ENCODE measurements around the gene PKNOX1. TPM values are rescaled to one million over a fixed set of nuclear protein-coding genes. Genes with fewer than 3 reads are reported as not detected.

Gene PKNOX1
- total and polyA plus RNA-seq, 2 of the 13 experiments (the other 11 are each of a cell fraction or from before 2014, with no cell fraction given): 7.9 to 16.2 TPM

DNA sequence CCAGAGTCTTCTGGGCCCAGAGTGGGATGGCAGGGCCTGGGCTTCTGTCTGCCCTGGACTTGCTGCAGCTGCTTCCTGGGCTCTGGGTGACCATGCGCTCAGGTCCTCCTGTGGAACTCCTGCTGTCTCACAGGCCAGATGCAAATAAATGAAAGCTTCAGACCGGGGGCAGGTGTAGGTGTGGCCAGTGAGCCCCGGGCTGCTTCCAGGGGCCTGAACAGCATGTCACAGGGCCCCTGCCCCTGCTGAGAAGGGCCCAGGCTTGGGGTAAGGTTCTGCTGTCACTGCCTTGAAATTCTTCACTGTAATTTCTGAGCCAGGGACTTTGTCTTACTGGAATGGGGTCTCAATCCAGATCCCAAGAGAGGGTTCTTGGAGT lies 2.5 kb upstream of the PKNOX1 start (continued):
- TF ChIP-seq ZNF850 (CRISPR knock-in tag; conservative IDR thresholded peaks at IDR 0.05) (no peak), KMT2A (CRISPR knock-in tag; IDR thresholded peaks at IDR 0.05) (no peak), CBX1 (IDR thresholded peaks at IDR 0.05; ENCODE audit: low read depth) (no peak), ZNF605 (CRISPR knock-in tag; IDR thresholded peaks at IDR 0.05) (0 out of 2 replicates have a peak, but pooled peaks have one; percentile 21), BRCA1 (CRISPR knock-in tag; IDR thresholded peaks at IDR 0.05) (no peak), ZC3H13 (CRISPR knock-in tag; IDR thresholded peaks at IDR 0.05) (no peak), ZSCAN20 (CRISPR knock-in tag; IDR thresholded peaks at IDR 0.05; ENCODE audit: borderline replicate concordance) (no peak), ZNF510 (CRISPR knock-in tag; IDR thresholded peaks at IDR 0.05; ENCODE audit: low read depth) (no peak), ZNF768 (CRISPR knock-in tag; IDR thresholded peaks at IDR 0.05) (peak; percentile 21; the same call in 1 of the 2 replicates), SIX4 (CRISPR knock-in tag; IDR thresholded peaks at IDR 0.05) (no peak), ZNF276 (CRISPR knock-in tag; IDR thresholded peaks at IDR 0.05; ENCODE audit: low read depth) (no peak), PATZ1 (CRISPR knock-in tag; IDR thresholded peaks at IDR 0.05) (peak; percentile 36; the same call in 1 of the 2 replicates), ZNF550 (CRISPR knock-in tag; IDR thresholded peaks at IDR 0.05; ENCODE audit: borderline replicate concordance) (no peak), HOXA3 (CRISPR knock-in tag; IDR thresholded peaks at IDR 0.05) (peak; percentile 19; the same call in 1 of the 2 replicates), TBX2 (CRISPR knock-in tag; IDR thresholded peaks at IDR 0.05; ENCODE audit: borderline replicate concordance) (no peak)
- TF ChIP-seq, protein P1, sequence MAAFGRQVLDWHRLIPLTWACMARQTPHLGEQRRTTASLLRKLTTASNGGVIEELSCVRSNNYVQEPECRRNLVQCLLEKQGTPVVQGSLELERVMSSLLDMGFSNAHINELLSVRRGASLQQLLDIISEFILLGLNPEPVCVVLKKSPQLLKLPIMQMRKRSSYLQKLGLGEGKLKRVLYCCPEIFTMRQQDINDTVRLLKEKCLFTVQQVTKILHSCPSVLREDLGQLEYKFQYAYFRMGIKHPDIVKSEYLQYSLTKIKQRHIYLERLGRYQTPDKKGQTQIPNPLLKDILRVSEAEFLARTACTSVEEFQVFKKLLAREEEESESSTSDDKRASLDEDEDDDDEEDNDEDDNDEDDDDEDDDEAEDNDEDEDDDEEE (CRISPR knock-in tag; IDR thresholded peaks at IDR 0.05): no peak
